Right lobe of liver (tissue), 4 donors: Measurements from ENCODE around the gene NEGR1.

Experiments
- POLR2A ChIP-seq: fragments of 450-650 bp; IDR thresholded peaks from one replicate; pipeline ENCODE4 v1.6.1; 2017; ENCODE audit warnings: antibody characterized with exemption, mild to moderate bottlenecking
- TF ChIP-seq, protein P1 (sequence below), 4 donors: fragments of 200-600 bp in 3 of 4; fragments of 450-650 bp in 1 of 4; IDR thresholded peaks; one replicate each; pipeline versions ENCODE4 v1.5.1 to v1.8.0; 2016 to 2022; ENCODE audit warnings: antibody characterized with exemption in 4 of 4, mild to moderate bottlenecking in 2 of 4
- donor health status: DM: no; HTN: no; CAD: no.
- donor health status: DM: no; HTN: no; CAD: no.
- donor health status: DM: no; HTN: yes; CAD: no.

DNA sequence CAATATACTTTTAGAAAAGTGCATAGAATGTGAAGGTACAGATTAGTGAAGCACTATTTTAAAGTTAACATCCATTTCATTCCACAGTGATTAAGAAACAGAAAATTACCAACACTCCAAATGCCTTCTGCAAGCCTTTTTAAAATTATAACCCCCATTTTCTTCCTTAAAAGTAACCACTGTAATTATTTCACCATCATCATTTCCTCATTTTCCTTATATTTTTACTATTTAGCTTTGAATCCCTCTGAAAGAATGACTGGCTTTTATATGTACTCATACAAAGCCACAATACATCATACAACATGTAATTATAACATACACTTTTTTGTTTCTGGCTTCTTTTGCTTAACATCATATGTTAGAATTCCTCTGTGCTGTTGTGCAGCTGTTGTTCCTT, 6.5 kb upstream of the NEGR1 start:
- TF ChIP-seq, protein P1, sequence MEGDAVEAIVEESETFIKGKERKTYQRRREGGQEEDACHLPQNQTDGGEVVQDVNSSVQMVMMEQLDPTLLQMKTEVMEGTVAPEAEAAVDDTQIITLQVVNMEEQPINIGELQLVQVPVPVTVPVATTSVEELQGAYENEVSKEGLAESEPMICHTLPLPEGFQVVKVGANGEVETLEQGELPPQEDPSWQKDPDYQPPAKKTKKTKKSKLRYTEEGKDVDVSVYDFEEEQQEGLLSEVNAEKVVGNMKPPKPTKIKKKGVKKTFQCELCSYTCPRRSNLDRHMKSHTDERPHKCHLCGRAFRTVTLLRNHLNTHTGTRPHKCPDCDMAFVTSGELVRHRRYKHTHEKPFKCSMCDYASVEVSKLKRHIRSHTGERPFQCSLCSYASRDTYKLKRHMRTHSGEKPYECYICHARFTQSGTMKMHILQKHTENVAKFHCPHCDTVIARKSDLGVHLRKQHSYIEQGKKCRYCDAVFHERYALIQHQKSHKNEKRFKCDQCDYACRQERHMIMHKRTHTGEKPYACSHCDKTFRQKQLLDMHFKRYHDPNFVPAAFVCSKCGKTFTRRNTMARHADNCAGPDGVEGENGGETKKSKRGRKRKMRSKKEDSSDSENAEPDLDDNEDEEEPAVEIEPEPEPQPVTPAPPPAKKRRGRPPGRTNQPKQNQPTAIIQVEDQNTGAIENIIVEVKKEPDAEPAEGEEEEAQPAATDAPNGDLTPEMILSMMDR (IDR thresholded peaks at IDR 0.05) = no peak
- no peak for TF ChIP-seq POLR2A
